H9 (cell line): Measurements from ENCODE around the gene ATG12. TPM values are rescaled to one million over a fixed set of nuclear protein-coding genes. Genes with fewer than 3 reads are reported as not detected.

ENCODE experiments used
- DNase-seq: peaks from one replicate; pipeline ENCODE4 v3.0.0-alpha.2; 2017
- H2AFZ ChIP-seq: one replicate; pipeline ENCODE4 v1.6.1; 2013; ENCODE audit warnings: mild to moderate bottlenecking, low read length, control low read depth, moderate library complexity
- H2AK5ac ChIP-seq: 2 replicates; pipeline ENCODE4 v1.6.1; 2013; ENCODE audit warnings: low read length, control low read depth, mixed read lengths; ENCODE audit not compliant: insufficient read length
- H2BK120ac ChIP-seq: one replicate; pipeline ENCODE4 v1.6.1; 2013; ENCODE audit warnings: low read depth, mild to moderate bottlenecking, low read length, control low read depth, inconsistent platforms; ENCODE audit not compliant: poor library complexity, severe bottlenecking
- H2BK12ac ChIP-seq: 2 replicates; pipeline ENCODE4 v1.6.1; 2013; ENCODE audit warnings: low read length, control low read depth, mixed read lengths, low read depth; ENCODE audit not compliant: insufficient read length
- H2BK15ac ChIP-seq: 2 replicates; pipeline ENCODE4 v1.6.1; 2013; ENCODE audit warnings: low read depth, low read length, control low read depth
- H2BK20ac ChIP-seq: one replicate; pipeline ENCODE4 v1.6.1; 2013; ENCODE audit warnings: low read depth, mild to moderate bottlenecking, low read length, control low read depth, inconsistent platforms; ENCODE audit not compliant: poor library complexity, severe bottlenecking
- H2BK5ac ChIP-seq: 2 replicates; pipeline ENCODE4 v1.6.1; 2013; ENCODE audit warnings: low read length, control low read depth, mixed read lengths; ENCODE audit not compliant: insufficient read length
- H3K14ac ChIP-seq: 2 replicates; pipeline ENCODE4 v1.6.1; 2013; ENCODE audit warnings: low read length, control low read depth; ENCODE audit not compliant: insufficient read depth
- H3K18ac ChIP-seq: 2 replicates; pipeline ENCODE4 v1.6.1; 2013; ENCODE audit warnings: low read depth, mild to moderate bottlenecking, mixed read lengths, low read length, control low read depth; ENCODE audit not compliant: insufficient read length
- H3K23ac ChIP-seq: 2 replicates; pipeline ENCODE4 v1.6.1; 2013; ENCODE audit warnings: low read length, control low read depth, mixed read lengths, low read depth; ENCODE audit not compliant: insufficient read length
- H3K23me2 ChIP-seq: 2 replicates; pipeline ENCODE4 v1.6.1; 2013; ENCODE audit warnings: low read depth, mild to moderate bottlenecking, mixed read lengths, low read length, control low read depth; ENCODE audit not compliant: insufficient read length, poor library complexity, severe bottlenecking
- H3K27ac ChIP-seq: 2 replicates; pipeline ENCODE4 v1.5.1; 2013; ENCODE audit warnings: low read length, control low read depth, mixed read lengths, low read depth; ENCODE audit not compliant: insufficient read length
- H3K27me3 ChIP-seq: 2 replicates; pipeline ENCODE4 v1.6.1; 2013; ENCODE audit warnings: low read length, control low read depth, inconsistent platforms; ENCODE audit not compliant: insufficient read depth
- H3K4ac ChIP-seq: 2 replicates; pipeline ENCODE4 v1.6.1; 2013; ENCODE audit warnings: low read depth, mild to moderate bottlenecking, control low read depth, inconsistent platforms, low read length, moderate library complexity
- H3K4me1 ChIP-seq: 2 replicates; pipeline ENCODE4 v1.6.1; 2013; ENCODE audit warnings: low read length, control low read depth, inconsistent platforms; ENCODE audit not compliant: insufficient read depth
- H3K4me2 ChIP-seq: 2 replicates; pipeline ENCODE4 v1.6.1; 2013; ENCODE audit warnings: low read length, control low read depth, mixed read lengths; ENCODE audit not compliant: insufficient read length, insufficient read depth
- H3K56ac ChIP-seq: 2 replicates; pipeline ENCODE4 v1.6.1; 2013; ENCODE audit warnings: low read depth, mild to moderate bottlenecking, mixed read lengths, low read length, control low read depth; ENCODE audit not compliant: insufficient read length
- H3K79me1 ChIP-seq: 2 replicates; pipeline ENCODE4 v1.6.1; 2013; ENCODE audit warnings: low read depth, mild to moderate bottlenecking, moderate library complexity, low read length, control low read depth, inconsistent platforms; ENCODE audit not compliant: insufficient read depth, poor library complexity, severe bottlenecking
- H3K79me2 ChIP-seq: 2 replicates; pipeline ENCODE4 v1.6.1; 2013; ENCODE audit warnings: low read length, control low read depth, inconsistent platforms; ENCODE audit not compliant: insufficient read depth
- H3K9ac ChIP-seq: 2 replicates; pipeline ENCODE4 v1.6.1; 2013; ENCODE audit warnings: low read length, control low read depth, mixed read lengths; ENCODE audit not compliant: insufficient read length; ENCODE audit errors: extremely low read depth
- H3K9me3 ChIP-seq: one replicate; pipeline ENCODE4 v1.6.1; 2013; ENCODE audit warnings: low read depth, low read length, inconsistent platforms; ENCODE audit not compliant: control insufficient read depth
- H3T11ph ChIP-seq: one replicate; pipeline ENCODE4 v1.6.1; 2013; ENCODE audit warnings: mild to moderate bottlenecking, low read length, control low read depth, inconsistent platforms
- H4K20me1 ChIP-seq: one replicate; pipeline ENCODE4 v1.6.1; 2013; ENCODE audit not compliant: control insufficient read depth, insufficient read length, insufficient read depth
- H4K5ac ChIP-seq: 2 replicates; pipeline ENCODE4 v1.6.1; 2013; ENCODE audit warnings: low read depth, mild to moderate bottlenecking, mixed read lengths, low read length, control low read depth; ENCODE audit not compliant: insufficient read length
- H4K8ac ChIP-seq: replicated peaks from 2 replicates; pipeline ENCODE4 v1.6.1; 2013; ENCODE audit warnings: low read length, control low read depth, mixed read lengths, low read depth; ENCODE audit not compliant: insufficient read length
- H4K91ac ChIP-seq: 2 replicates; pipeline ENCODE4 v1.6.1; 2013; ENCODE audit warnings: low read depth, mild to moderate bottlenecking, moderate library complexity, mixed read lengths, low read length, control low read depth; ENCODE audit not compliant: insufficient read length
- H3K27ac Mint-ChIP-seq, 3 experiments: 2 replicates in 2 of 3; 3 replicates in 1 of 3; pipeline ENCODE4 v1.8.0; 2020 to 2021; ENCODE audit warnings: mixed read lengths in 3 of 3, mild to moderate bottlenecking in 1 of 3, moderate library complexity in 1 of 3
- H3K27me3 Mint-ChIP-seq: 2 replicates; pipeline ENCODE4 v1.8.0; 2021; ENCODE audit warnings: low read depth, mild to moderate bottlenecking, moderate library complexity, mixed read lengths
- H3K36me3 Mint-ChIP-seq, 3 experiments: 2 replicates in 2 of 3; 3 replicates in 1 of 3; pipeline ENCODE4 v1.8.0; 2020 to 2021; ENCODE audit warnings: low read depth in 3 of 3, mixed read lengths in 3 of 3; ENCODE audit not compliant: insufficient read depth in 1 of 3
- H3K4me1 Mint-ChIP-seq, 2 experiments: 2 replicates each; pipeline ENCODE4 v1.8.0; 2020; ENCODE audit warnings: mixed read lengths in 2 of 2
- H3K4me3 Mint-ChIP-seq, 2 experiments: 2 replicates in 1 of 2; 3 replicates in 1 of 2; pipeline ENCODE4 v1.8.0; 2020 to 2021; ENCODE audit warnings: mild to moderate bottlenecking in 2 of 2, mixed read lengths in 2 of 2, moderate library complexity in 1 of 2
- H3K9me3 Mint-ChIP-seq, 2 experiments: 2 replicates in 1 of 2; 3 replicates in 1 of 2; pipeline ENCODE4 v1.8.0; 2020; ENCODE audit warnings: mild to moderate bottlenecking in 2 of 2, mixed read lengths in 2 of 2, moderate library complexity in 1 of 2
- WGBS: extraction: QIAGEN DNeasy Blood & Tissue Kit; methylation state at CpG from one replicate; pipeline ENCODE4 v1.1.7; 2013; ENCODE audit warnings: missing lambda C conversion rate, low lambda C conversion rate, mixed read lengths; ENCODE audit not compliant: insufficient read length; ENCODE audit errors: extremely low coverage; 5-methylcytosine and 5-hydroxymethylcytosine counted together
- total RNA-seq: library from RNA; stranded (reverse); gene quantifications from 2 replicates; pipeline ENCODE4 v1.2.1, GENCODE V29; 2021
- TF ChIP-seq, protein P1 (sequence below): fragments of 200-600 bp; sonication (generic); conservative IDR thresholded peaks from 3 replicates; pipeline ENCODE4 v1.8.0; 2021; ENCODE audit warnings: antibody characterized with exemption, mild to moderate bottlenecking

The ATG12 gene
- total RNA-seq, 1 experiment from 2014 or later: 52.9 TPM

DNA sequence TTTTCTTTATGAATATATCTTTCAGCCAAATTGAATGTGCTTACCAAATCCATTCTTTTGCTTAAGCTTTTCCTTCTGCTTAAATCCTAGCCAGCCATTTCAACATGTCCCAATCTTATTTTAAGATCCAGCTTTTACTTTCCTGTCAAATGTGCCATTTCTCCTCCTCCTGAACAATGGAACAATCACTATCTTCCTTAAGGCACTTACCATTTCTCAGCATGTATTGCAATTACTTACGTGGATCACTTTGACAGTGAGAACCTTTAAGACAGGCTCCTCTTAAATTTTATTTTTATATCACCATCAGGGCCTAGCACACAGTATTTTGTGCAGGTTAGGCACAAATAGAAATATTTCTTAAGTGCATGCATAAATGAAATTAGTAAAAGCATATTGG is 20.5 kb downstream of the ATG12 start:
- no peak overlapping the region for H3K9ac ChIP-seq
- H4K20me1 ChIP-seq: no peaks in the 10 kb centered on the region
- no peaks in the 10 kb centered on the region for H3K4me1 ChIP-seq
- Mint-ChIP-seq H3K4me1 (no peaks in the 10 kb centered on the region; a peak in 1 of 4 replicates), H3K36me3 (peaks cover 0 to 5% (median 0%) of the 10 kb centered on the region in 3 experiments; a peak in 1 of 7 replicates), H3K27ac (no peak overlapping the region), H3K4me3 (no peak overlapping the region), H3K27me3 (peaks cover 8% of the 10 kb centered on the region), H3K9me3 (peaks cover 5% of the 10 kb centered on the region in 2 experiments; a peak in 4 of 5 replicates)
- no peak overlapping the region for H3K14ac ChIP-seq
- no peak overlapping the region for H4K8ac ChIP-seq
- no peak overlapping the region for H3K4ac ChIP-seq
- no peak overlapping the region for H2BK20ac ChIP-seq
- no peak overlapping the region for H3T11ph ChIP-seq
- H4K91ac ChIP-seq: no peak overlapping the region
- H3K9me3 ChIP-seq: no peaks in the 10 kb centered on the region
- H3K56ac ChIP-seq: no peak overlapping the region
- H2BK120ac ChIP-seq: no peak overlapping the region
- no peak overlapping the region for H3K27ac ChIP-seq
- H3K79me1 ChIP-seq: no peaks in the 10 kb centered on the region
- H2AK5ac ChIP-seq: no peak overlapping the region
- H2BK12ac ChIP-seq: no peak overlapping the region
- peaks cover under 1% of the 10 kb centered on the region for H3K23me2 ChIP-seq
- no peak overlapping the region for H2AFZ ChIP-seq
- H3K79me2 ChIP-seq: no peaks in the 10 kb centered on the region
- no peak for DNase-seq
- no peak overlapping the region for H2BK5ac ChIP-seq
- no CpG with 5 or more reads among the region's 1 CpG for WGBS
- H3K4me2 ChIP-seq: no peak overlapping the region
- TF ChIP-seq, protein P1, sequence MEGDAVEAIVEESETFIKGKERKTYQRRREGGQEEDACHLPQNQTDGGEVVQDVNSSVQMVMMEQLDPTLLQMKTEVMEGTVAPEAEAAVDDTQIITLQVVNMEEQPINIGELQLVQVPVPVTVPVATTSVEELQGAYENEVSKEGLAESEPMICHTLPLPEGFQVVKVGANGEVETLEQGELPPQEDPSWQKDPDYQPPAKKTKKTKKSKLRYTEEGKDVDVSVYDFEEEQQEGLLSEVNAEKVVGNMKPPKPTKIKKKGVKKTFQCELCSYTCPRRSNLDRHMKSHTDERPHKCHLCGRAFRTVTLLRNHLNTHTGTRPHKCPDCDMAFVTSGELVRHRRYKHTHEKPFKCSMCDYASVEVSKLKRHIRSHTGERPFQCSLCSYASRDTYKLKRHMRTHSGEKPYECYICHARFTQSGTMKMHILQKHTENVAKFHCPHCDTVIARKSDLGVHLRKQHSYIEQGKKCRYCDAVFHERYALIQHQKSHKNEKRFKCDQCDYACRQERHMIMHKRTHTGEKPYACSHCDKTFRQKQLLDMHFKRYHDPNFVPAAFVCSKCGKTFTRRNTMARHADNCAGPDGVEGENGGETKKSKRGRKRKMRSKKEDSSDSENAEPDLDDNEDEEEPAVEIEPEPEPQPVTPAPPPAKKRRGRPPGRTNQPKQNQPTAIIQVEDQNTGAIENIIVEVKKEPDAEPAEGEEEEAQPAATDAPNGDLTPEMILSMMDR: no peak
- H3K27me3 ChIP-seq: no peaks in the 10 kb centered on the region
- H4K5ac ChIP-seq: no peak overlapping the region
- no peak overlapping the region for H3K18ac ChIP-seq
- H3K23ac ChIP-seq: no peak overlapping the region
- H2BK15ac ChIP-seq: no peak overlapping the region
